Common myeloid progenitor, CD34-positive (primary cell): ENCODE data around the gene GDF15.
A peak's percentile ranks its signal among the peaks of the same experiment; 100 is the strongest.

Source experiments
- CTCF ChIA-PET: fragments of 350-600 bp; sonication (Branson Sonifier 250); formaldehyde crosslinking; loops from one replicate; lab custom pipeline; 2021; ENCODE audit warnings: antibody characterized with exemption; lab: Charles Lee
- POLR2A ChIA-PET: fragments of 350-600 bp; sonication (Branson Sonifier 250); formaldehyde crosslinking; loops from one replicate; lab custom pipeline; 2021; ENCODE audit warnings: antibody characterized with exemption; lab: Charles Lee
- DNase-seq, 3 donors: peaks; one replicate each; pipeline versions ENCODE4 v3.0.0 to v3.0.0-alpha.2; 2013
- H3K27ac ChIP-seq, 2 experiments: 1 replicate in 1 of 2; 2 replicates in 1 of 2; pipeline ENCODE4 v1.7.0; 2013; ENCODE audit warnings: inconsistent platforms in 2 of 2, low read length in 2 of 2, mild to moderate bottlenecking in 2 of 2, low read depth in 1 of 2, moderate library complexity in 1 of 2; ENCODE audit not compliant: severe bottlenecking in 2 of 2, insufficient read depth in 1 of 2, poor library complexity in 1 of 2
- H3K27me3 ChIP-seq, 5 experiments: replicated peaks in 2 of 5; 1 replicate in 3 of 5; 2 replicates in 2 of 5; pipeline versions ENCODE4 v1.6.1 to v1.7.0; 2013; ENCODE audit warnings: low read length in 4 of 5, mild to moderate bottlenecking in 2 of 5, moderate library complexity in 2 of 5, inconsistent platforms in 1 of 5; ENCODE audit not compliant: insufficient read depth in 5 of 5, control insufficient read depth in 4 of 5
- H3K36me3 ChIP-seq, 4 experiments: 1 replicate in 2 of 4; 2 replicates in 2 of 4; pipeline versions ENCODE4 v1.6.1 to v1.7.0; 2013; ENCODE audit warnings: low read length in 3 of 4, control low read depth in 1 of 4, mild to moderate bottlenecking in 1 of 4; ENCODE audit not compliant: control insufficient read depth in 4 of 4, insufficient read depth in 4 of 4
- H3K4me1 ChIP-seq, 4 experiments: 1 replicate in 3 of 4; 2 replicates in 1 of 4; pipeline versions ENCODE4 v1.6.1 to v1.7.1; 2013; ENCODE audit warnings: low read length in 3 of 4, mild to moderate bottlenecking in 3 of 4, control low read depth in 1 of 4, inconsistent platforms in 1 of 4, moderate library complexity in 1 of 4; ENCODE audit not compliant: control insufficient read depth in 4 of 4, insufficient read depth in 4 of 4; ENCODE audit errors: control extremely low read depth in 1 of 4
- H3K4me3 ChIP-seq, 7 experiments: 1 replicate in 4 of 7; 2 replicates in 3 of 7; pipeline versions ENCODE4 v1.5.1 to v1.7.0; 2013; ENCODE audit warnings: mild to moderate bottlenecking in 7 of 7, low read length in 6 of 7, moderate library complexity in 6 of 7, inconsistent platforms in 2 of 7, low read depth in 2 of 7, control low read depth in 1 of 7; ENCODE audit not compliant: insufficient read depth in 4 of 7, control insufficient read depth in 1 of 7; ENCODE audit errors: extremely low read depth in 1 of 7
- H3K9me3 ChIP-seq, 5 experiments: 1 replicate in 4 of 5; 2 replicates in 1 of 5; pipeline versions ENCODE4 v1.6.1 to v1.7.1; 2013; ENCODE audit warnings: low read length in 4 of 5, mild to moderate bottlenecking in 2 of 5, inconsistent platforms in 1 of 5, low read depth in 1 of 5, moderate library complexity in 1 of 5; ENCODE audit not compliant: control insufficient read depth in 4 of 5, insufficient read depth in 2 of 5; ENCODE audit errors: control extremely low read depth in 1 of 5
- WGBS: methylation state at CpG from one replicate; pipeline ENCODE4 v1.1.5; 2013; ENCODE audit not compliant: insufficient coverage; 5-methylcytosine and 5-hydroxymethylcytosine counted together

GDF15 gene

DNA sequence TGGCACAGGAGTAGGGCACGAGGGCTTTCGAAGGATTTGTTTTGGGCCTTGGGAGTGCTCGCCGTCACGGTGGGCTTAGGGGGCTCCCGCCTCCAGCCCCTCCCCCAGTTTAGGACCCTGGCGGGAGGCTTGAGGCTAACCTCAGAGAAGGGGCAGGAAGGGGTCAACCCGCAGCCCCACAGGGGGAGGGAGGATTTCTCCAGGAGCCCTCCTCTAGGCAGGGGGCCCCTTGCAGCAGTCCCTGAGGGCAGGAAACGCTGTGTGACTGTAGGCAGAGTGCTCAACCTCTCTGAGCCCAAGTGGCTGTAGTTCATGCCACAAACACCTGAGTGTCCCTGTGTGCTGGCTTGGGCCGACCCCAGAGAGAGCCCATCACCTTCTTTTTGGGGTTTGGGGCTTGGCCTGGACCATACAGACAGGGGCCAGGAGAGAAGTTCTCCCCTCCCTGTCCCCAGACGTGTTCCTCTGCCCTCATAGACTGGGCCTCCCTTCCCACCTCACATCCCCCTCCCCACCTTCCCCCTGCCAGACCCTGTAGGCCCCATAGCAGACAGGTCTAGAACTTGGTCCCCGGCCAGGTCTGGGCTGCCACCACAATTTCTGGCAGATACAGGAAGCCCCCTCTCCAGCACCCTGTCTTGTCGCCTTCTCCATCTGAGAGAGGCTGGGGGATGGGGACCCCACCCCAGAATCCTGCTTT lies 43.9 kb downstream of the GDF15 start:
- Histone ChIP-seq H3K36me3 (peaks cover 0 to 54% (median 4%) of the 10 kb centered on the region in 4 experiments), H3K27me3 (no peaks in the 10 kb centered on the region), H3K9me3 (no peaks in the 10 kb centered on the region), H3K27ac (peak overlapping the region; percentile 64 to 77), H3K4me1 (peaks cover 0 to 69% (median 36%) of the 10 kb centered on the region in 4 experiments), H3K4me3 (peak overlapping the region in 4 of 7 experiments; percentile 10 to 66 (median 58))
- ChIA-PET POLR2A (interaction anchor here (0.6 to 1.8 kb wide), 2 partner anchors 10 to 11 kb away, joined by 3 to 10 read pairs; partner anchors contain the start of gene SSBP4), CTCF (no interaction called here)
- peak in 1 of 3 donors; percentile 21 for DNase-seq
- 14% methylated on average over 10 of the region's 13 CpGs for WGBS

DNA sequence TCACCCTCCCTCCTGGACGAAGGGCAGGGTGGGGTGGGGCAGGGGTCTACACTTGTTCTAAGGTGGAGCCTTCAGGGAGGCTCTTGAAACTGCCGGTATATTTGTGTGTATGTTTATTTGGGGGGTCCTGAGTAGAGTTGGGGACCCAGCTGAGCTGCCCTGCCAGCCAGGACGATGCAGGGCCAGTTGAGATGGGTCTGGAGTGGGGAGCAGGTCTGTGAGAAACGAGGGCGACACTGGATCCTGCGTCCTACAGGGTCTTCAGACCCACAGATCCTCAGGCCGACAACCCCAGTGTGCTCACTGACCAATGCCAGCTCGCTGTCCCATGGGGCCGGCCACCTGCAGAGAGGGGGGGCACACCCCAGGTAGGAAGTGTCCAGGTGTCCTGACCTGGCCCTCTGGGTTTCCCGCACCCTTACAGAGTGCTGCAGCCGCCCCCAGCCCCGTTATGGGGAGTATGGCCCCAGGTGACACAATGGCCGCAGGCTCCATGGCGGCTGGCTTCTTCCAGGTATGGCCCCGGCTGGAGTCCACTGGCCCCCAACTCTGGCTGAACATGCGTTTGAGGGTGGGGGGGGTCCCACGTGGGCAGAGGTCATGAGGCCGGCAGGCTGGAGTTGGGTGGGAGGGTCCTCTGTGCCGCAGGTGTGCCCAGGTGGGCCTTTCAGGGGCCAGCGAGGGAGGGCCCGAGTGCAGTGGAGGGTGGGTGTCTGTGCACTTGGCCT lies 44.6 kb downstream of the GDF15 start:
- H3K4me3 ChIP-seq = peak overlapping the region in 1 of 7 experiments; percentile 66
- POLR2A ChIA-PET = no interaction called here
- DNase-seq = no peak

DNA sequence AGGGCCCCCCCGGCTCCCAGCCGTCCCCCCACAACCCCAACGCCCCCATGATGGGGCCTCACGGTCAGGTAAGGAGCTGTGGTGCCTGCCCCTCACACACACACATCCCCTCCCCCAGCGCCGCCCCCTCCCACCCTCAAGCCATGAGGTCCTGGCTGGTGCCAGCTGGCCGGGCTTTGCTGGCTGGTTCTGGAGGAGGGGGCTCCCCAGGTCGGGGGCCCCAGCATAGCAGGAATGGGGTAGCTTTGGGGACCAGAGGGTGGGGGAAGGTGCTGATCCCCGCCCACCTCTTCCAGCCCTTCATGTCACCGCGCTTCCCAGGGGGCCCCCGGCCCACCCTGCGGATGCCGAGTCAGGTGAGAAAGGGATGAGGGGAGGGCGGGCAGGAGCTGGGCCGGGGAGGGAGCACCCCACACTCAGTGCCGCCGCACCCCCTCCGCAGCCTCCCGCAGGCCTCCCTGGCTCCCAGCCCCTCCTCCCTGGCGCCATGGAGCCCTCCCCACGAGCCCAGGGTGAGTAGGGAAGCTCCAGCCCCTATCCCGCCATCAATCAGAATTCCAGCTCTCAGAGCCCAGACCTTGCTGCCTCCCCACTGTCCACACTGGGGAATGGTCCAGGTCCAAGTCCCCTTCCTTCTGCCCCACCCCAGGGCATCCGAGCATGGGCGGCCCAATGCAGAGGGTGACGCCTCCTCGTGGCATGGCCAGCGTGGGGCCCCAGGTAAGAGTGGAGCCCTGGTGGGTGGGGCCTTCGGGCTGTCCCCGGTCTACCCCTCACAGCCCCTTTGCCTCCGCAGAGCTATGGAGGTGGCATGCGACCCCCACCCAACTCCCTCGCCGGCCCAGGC lies 45.6 kb downstream of the GDF15 start:
- peaks cover 0 to 62% (median 13%) of the 10 kb centered on the region in 4 experiments for H3K36me3 ChIP-seq
- ChIA-PET POLR2A (no interaction called here), CTCF (interaction anchor here (0.7 to 1.7 kb wide), 5 partner anchors 10 to 45 kb away, joined by 3 to 9 read pairs (median 3); partner anchors contain the start of genes GDF15 and SSBP4)
- WGBS = 86% methylated on average over 15 of the region's 34 CpGs
- no peaks in the 10 kb centered on the region for H3K27me3 ChIP-seq
- H3K9me3 ChIP-seq = no peaks in the 10 kb centered on the region
- no peak overlapping the region for H3K27ac ChIP-seq
- no peak for DNase-seq
- H3K4me1 ChIP-seq = peaks cover 0 to 67% (median 38%) of the 10 kb centered on the region in 4 experiments
- no peak overlapping the region for H3K4me3 ChIP-seq

More for the DNA sequence above, 44.6 kb downstream of the GDF15 start:
- CTCF ChIA-PET = interaction anchor here (1.6 to 1.7 kb wide), 2 partner anchors 9 to 12 kb away, joined by 5 to 9 read pairs; partner anchors contain the start of gene SSBP4
- H3K9me3 ChIP-seq = no peaks in the 10 kb centered on the region
- no peaks in the 10 kb centered on the region for H3K27me3 ChIP-seq
- H3K4me1 ChIP-seq = peaks cover 0 to 66% (median 34%) of the 10 kb centered on the region in 4 experiments
- WGBS = 95% methylated on average over 11 of the region's 21 CpGs
- peak overlapping the region in 1 of 2 experiments; percentile 77 for H3K27ac ChIP-seq
- peaks cover 0 to 56% (median 10%) of the 10 kb centered on the region in 4 experiments for H3K36me3 ChIP-seq

DNA sequence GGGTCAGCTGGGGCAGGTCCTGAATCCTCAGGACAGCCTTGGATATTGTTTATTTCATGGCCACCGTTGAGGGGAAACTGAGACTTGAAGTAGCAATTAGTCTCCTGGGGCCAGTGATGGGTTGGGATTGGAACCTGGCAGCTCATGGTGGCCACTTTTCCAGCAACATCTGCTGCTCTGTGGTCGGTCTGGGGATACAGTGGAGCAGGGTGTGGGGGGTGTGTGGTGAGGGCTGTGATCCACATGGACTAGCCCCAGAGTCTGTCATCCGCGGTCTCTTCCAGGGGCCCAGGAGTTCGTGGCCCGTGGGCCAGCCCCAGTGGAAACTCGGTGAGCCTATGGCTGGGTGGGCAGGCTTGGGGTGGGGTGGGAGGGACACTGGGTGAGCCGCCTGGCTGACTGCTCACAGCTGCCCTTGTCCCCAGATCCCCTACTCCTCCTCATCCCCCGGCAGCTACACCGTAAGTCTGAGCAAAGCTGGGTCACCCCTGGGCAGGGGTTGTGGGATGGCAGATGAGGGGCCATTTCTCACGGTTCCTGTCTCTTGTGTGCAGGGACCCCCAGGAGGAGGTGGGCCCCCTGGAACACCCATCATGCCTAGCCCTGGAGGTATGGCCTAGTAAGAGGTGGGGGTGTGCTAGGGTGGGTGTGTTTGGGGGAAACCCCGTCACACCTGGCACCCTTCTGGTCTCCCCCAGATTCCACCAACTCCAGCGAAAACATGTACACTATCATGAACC lies 46.5 kb downstream of the GDF15 start:
- Histone ChIP-seq H3K27me3 (no peaks in the 10 kb centered on the region), H3K36me3 (peaks cover 0 to 56% (median 10%) of the 10 kb centered on the region in 4 experiments), H3K4me3 (peak overlapping the region in 6 of 7 experiments; percentile 8 to 78 (median 53)), H3K4me1 (peaks cover 0 to 71% (median 42%) of the 10 kb centered on the region in 4 experiments), H3K9me3 (no peaks in the 10 kb centered on the region), H3K27ac (peak overlapping the region in 1 of 2 experiments; percentile 50)
- no peak for DNase-seq
- WGBS = 89% methylated on average over 3 of the region's 13 CpGs
- ChIA-PET CTCF (interaction anchor here (0.7 to 1.7 kb wide), 5 partner anchors 11 to 46 kb away, joined by 3 to 9 read pairs (median 3); partner anchors contain the start of genes GDF15 and SSBP4), POLR2A (no interaction called here)

- 6% methylated on average over 36 of the region's 59 CpGs for WGBS
- POLR2A ChIA-PET = no interaction called here
- CTCF ChIA-PET = no interaction called here
- H3K36me3 ChIP-seq = peaks cover 0 to 54% (median 10%) of the 10 kb centered on the region in 4 experiments
- H3K4me3 ChIP-seq = peak overlapping the region in 6 of 7 experiments; percentile 8 to 78 (median 53)
- peak overlapping the region in 1 of 2 experiments; percentile 50 for H3K27ac ChIP-seq
- peaks cover 0 to 77% (median 47%) of the 10 kb centered on the region in 4 experiments for H3K4me1 ChIP-seq
- peak; percentile 61 to 82 (median 73) for DNase-seq
- H3K27me3 ChIP-seq = no peaks in the 10 kb centered on the region
- H3K9me3 ChIP-seq = no peaks in the 10 kb centered on the region
Observed at GRCh38 chr19:18433015-18433691, 47.2 kb downstream of the GDF15 start.
